H1 (cell line): ENCODE results near the gene STK33. TPM values are rescaled to one million over a fixed set of nuclear protein-coding genes. Genes with fewer than 3 reads are reported as not detected.

Experiments
- CTCF ChIA-PET: fragments of 300-600 bp; sonication (Branson Sonifier 250); formaldehyde crosslinking; loops from one replicate; lab custom pipeline; 2021; ENCODE audit not compliant: partially characterized antibody; lab: Charles Lee
- POLR2A ChIA-PET: fragments of 300-600 bp; sonication (Branson Sonifier 250); formaldehyde crosslinking; loops from one replicate; lab custom pipeline; 2021; ENCODE audit warnings: inconsistent platforms; ENCODE audit not compliant: partially characterized antibody; lab: Charles Lee
- DNase-seq, 2 experiments: peaks; one replicate each; pipeline versions ENCODE4 v3.0.0 to v3.0.0-alpha.2; 2010 to 2022; ENCODE audit warnings: low spot score in 2 of 2, low read depth in 1 of 2, mixed read lengths in 1 of 2
- FAIRE-seq: peaks from 2 replicates; lab custom pipeline; 2011; peaks lifted over from hg19 to GRCh38; lab: Jason Lieb, UNC
- H2AFZ ChIP-seq: 2 replicates; pipeline ENCODE4 v1.8.1; 2012; ENCODE audit warnings: low read length, inconsistent platforms
- H2AK5ac ChIP-seq: 2 replicates; pipeline ENCODE4 v1.6.1; 2013; ENCODE audit warnings: low read depth, low read length
- H2BK120ac ChIP-seq: replicated peaks from 2 replicates; pipeline ENCODE3; 2013; ENCODE audit warnings: low read depth, low read length, inconsistent platforms
- H2BK12ac ChIP-seq: 2 replicates; pipeline ENCODE4 v1.6.1; 2013; ENCODE audit warnings: low read depth, low read length
- H2BK15ac ChIP-seq: 2 replicates; pipeline ENCODE4 v1.6.1; 2013; ENCODE audit warnings: low read length
- H2BK20ac ChIP-seq: 2 replicates; pipeline ENCODE4 v1.6.1; 2013; ENCODE audit warnings: low read length
- H2BK5ac ChIP-seq: 2 replicates; pipeline ENCODE4 v1.6.1; 2013; ENCODE audit warnings: low read depth, low read length
- H3K14ac ChIP-seq: 2 replicates; pipeline ENCODE4 v1.6.1; 2013; ENCODE audit warnings: inconsistent platforms; ENCODE audit not compliant: insufficient read length
- H3K18ac ChIP-seq: 2 replicates; pipeline ENCODE4 v1.6.1; 2013; ENCODE audit warnings: low read length; ENCODE audit errors: extremely low read depth
- H3K23ac ChIP-seq: 2 replicates; pipeline ENCODE4 v1.6.1; 2013; ENCODE audit warnings: inconsistent platforms; ENCODE audit not compliant: insufficient read length
- H3K23me2 ChIP-seq: 2 replicates; pipeline ENCODE4 v1.6.1; 2013; ENCODE audit warnings: low read depth, low read length
- H3K27ac ChIP-seq: 2 replicates; pipeline ENCODE4 v1.6.1; 2011; ENCODE audit warnings: low read depth, low read length, inconsistent platforms
- H3K27me3 ChIP-seq, 4 experiments: replicated peaks in 1 of 4; 1 replicate in 1 of 4; 2 replicates in 3 of 4; pipeline versions ENCODE4 v1.6.1 to v1.8.1; 2011 to 2013; ENCODE audit warnings: low read length in 3 of 4, mild to moderate bottlenecking in 3 of 4, inconsistent platforms in 2 of 4, mixed read lengths in 2 of 4, moderate library complexity in 1 of 4; ENCODE audit not compliant: control insufficient read depth in 3 of 4, insufficient read depth in 3 of 4; ENCODE audit errors: extremely low read depth in 1 of 4
- H3K36me3 ChIP-seq, 4 experiments: 2 replicates each; pipeline versions ENCODE4 v1.6.1 to v1.8.1; 2011 to 2013; ENCODE audit warnings: mild to moderate bottlenecking in 4 of 4, low read length in 3 of 4, moderate library complexity in 2 of 4, control low read depth in 1 of 4, inconsistent platforms in 1 of 4; ENCODE audit not compliant: insufficient read depth in 4 of 4, control insufficient read depth in 2 of 4
- H3K4ac ChIP-seq: replicated peaks from 2 replicates; pipeline ENCODE3; 2013; ENCODE audit warnings: low read length, low read depth, mixed read lengths, inconsistent platforms; ENCODE audit not compliant: insufficient read length
- H3K4me1 ChIP-seq, 4 experiments: replicated peaks in 1 of 4; 1 replicate in 1 of 4; 2 replicates in 3 of 4; pipeline versions ENCODE4 v1.6.1 to v1.8.1; 2011 to 2013; ENCODE audit warnings: low read length in 3 of 4, inconsistent platforms in 2 of 4, mixed read lengths in 1 of 4; ENCODE audit not compliant: insufficient read depth in 4 of 4, control insufficient read depth in 3 of 4
- H3K4me2 ChIP-seq, 2 experiments: 2 replicates each; pipeline versions ENCODE4 v1.6.1 to v1.8.1; 2011 to 2013; ENCODE audit warnings: low read depth in 2 of 2, low read length in 2 of 2, control low read depth in 1 of 2, inconsistent platforms in 1 of 2, mild to moderate bottlenecking in 1 of 2; ENCODE audit not compliant: insufficient read depth in 1 of 2
- H3K4me3 ChIP-seq, 4 experiments: fragments of 200-600, 300-600 bp in 1 of 4; sonication (generic), shearing (Covaris generic), sonication (Bioruptor Twin) in 1 of 4; 2 replicates each; pipeline versions ENCODE4 v1.5.1 to v1.8.1; 2011 to 2016; ENCODE audit warnings: low read length in 4 of 4, low read depth in 3 of 4, control low read depth in 2 of 4, inconsistent platforms in 2 of 4, mild to moderate bottlenecking in 2 of 4, mixed read lengths in 1 of 4, moderate library complexity in 1 of 4; ENCODE audit not compliant: insufficient read depth in 2 of 4; ENCODE audit errors: extremely low read depth in 1 of 4
- H3K56ac ChIP-seq: replicated peaks from 2 replicates; pipeline ENCODE3; 2013; ENCODE audit warnings: low read depth, mild to moderate bottlenecking, mixed read lengths, low read length, inconsistent platforms; ENCODE audit not compliant: insufficient read length
- H3K79me1 ChIP-seq: 2 replicates; pipeline ENCODE4 v1.6.1; 2013; ENCODE audit warnings: low read depth, low read length, control low read depth
- H3K79me2 ChIP-seq, 2 experiments: 2 replicates each; pipeline versions ENCODE4 v1.6.1 to v1.8.1; 2012 to 2013; ENCODE audit warnings: low read length in 2 of 2, mild to moderate bottlenecking in 2 of 2, inconsistent platforms in 1 of 2; ENCODE audit not compliant: insufficient read depth in 2 of 2, control insufficient read depth in 1 of 2
- H3K9ac ChIP-seq, 4 experiments: replicated peaks in 1 of 4; 1 replicate in 1 of 4; 2 replicates in 3 of 4; pipeline versions ENCODE4 v1.6.1 to v1.8.1; 2011 to 2013; ENCODE audit warnings: low read depth in 3 of 4, low read length in 3 of 4, control low read depth in 2 of 4, mild to moderate bottlenecking in 2 of 4, moderate library complexity in 2 of 4, inconsistent platforms in 1 of 4; ENCODE audit errors: extremely low read depth in 1 of 4
- H3K9me3 ChIP-seq, 2 experiments: 2 replicates each; pipeline versions ENCODE4 v1.6.1 to v1.8.1; 2012 to 2013; ENCODE audit warnings: mild to moderate bottlenecking in 2 of 2, moderate library complexity in 2 of 2, control low read depth in 1 of 2, inconsistent platforms in 1 of 2, low read depth in 1 of 2, low read length in 1 of 2, mixed read lengths in 1 of 2; ENCODE audit not compliant: insufficient read depth in 2 of 2
- H4K20me1 ChIP-seq, 2 experiments: replicated peaks in 1 of 2; 2 replicates each; pipeline versions ENCODE3 to v1.8.1; 2011 to 2013; ENCODE audit warnings: inconsistent platforms in 2 of 2, low read length in 2 of 2, mild to moderate bottlenecking in 1 of 2; ENCODE audit not compliant: insufficient read depth in 2 of 2, control insufficient read depth in 1 of 2
- H4K5ac ChIP-seq: 2 replicates; pipeline ENCODE4 v1.6.1; 2013; ENCODE audit warnings: low read length, low read depth, mixed read lengths, inconsistent platforms; ENCODE audit not compliant: insufficient read length
- H4K8ac ChIP-seq: 2 replicates; pipeline ENCODE4 v1.8.0; 2013; ENCODE audit warnings: mild to moderate bottlenecking, moderate library complexity, low read length, inconsistent platforms; ENCODE audit not compliant: insufficient read depth; ENCODE audit errors: extremely low read depth
- H4K91ac ChIP-seq: replicated peaks from 2 replicates; pipeline ENCODE3; 2013; ENCODE audit warnings: low read length, mixed read lengths, inconsistent platforms; ENCODE audit not compliant: insufficient read length
- ATF3 ChIP-seq: IDR thresholded peaks from 2 replicates; pipeline ENCODE4 v1.6.1; 2011; ENCODE audit warnings: low read depth, mild to moderate bottlenecking, low read length; ENCODE audit not compliant: insufficient read depth
- BACH1 ChIP-seq: IDR thresholded peaks from 2 replicates; pipeline ENCODE4 v1.6.1; 2012; ENCODE audit warnings: low read length, improper control_type of control experiment
- BCL11A ChIP-seq, 2 experiments: IDR thresholded peaks; one replicate each; pipeline ENCODE4 v1.6.1; 2011; ENCODE audit warnings: low read depth in 2 of 2, low read length in 2 of 2, mild to moderate bottlenecking in 2 of 2
- CBX5 ChIP-seq: fragments of 300-800, 300-1000 bp; sonication (generic); IDR thresholded peaks from 2 replicates; pipeline ENCODE4 v1.7.1; 2016; ENCODE audit warnings: antibody characterized with exemption, low read length, low read depth
- CREB1 ChIP-seq: IDR thresholded peaks from 2 replicates; pipeline ENCODE4 v1.6.1; 2012; ENCODE audit warnings: inconsistent platforms
- FOSL1 ChIP-seq: IDR thresholded peaks from 2 replicates; pipeline ENCODE4 v1.6.1; 2011; ENCODE audit warnings: mild to moderate bottlenecking, low read depth, low read length, moderate library complexity; ENCODE audit not compliant: insufficient read depth
- KDM1A ChIP-seq: fragments of 200-600, 300-600 bp; sonication (generic); IDR thresholded peaks from 2 replicates; pipeline ENCODE4 v1.7.1; 2016; ENCODE audit warnings: mild to moderate bottlenecking, low read length, borderline replicate concordance
- KDM5A ChIP-seq: fragments of 200-600 bp; IDR thresholded peaks from 2 replicates; pipeline ENCODE4 v1.7.1; 2012; ENCODE audit warnings: mild to moderate bottlenecking, low read length, inconsistent platforms, mixed read lengths
- NANOG ChIP-seq: IDR thresholded peaks from 2 replicates; pipeline ENCODE4 v1.6.1; 2011; ENCODE audit warnings: low read length, low read depth, mild to moderate bottlenecking, inconsistent platforms; ENCODE audit not compliant: insufficient read depth, poor library complexity, severe bottlenecking
- POLR2AphosphoS5 ChIP-seq: IDR thresholded peaks from 2 replicates; pipeline ENCODE4 v1.6.1; 2011; ENCODE audit warnings: low read depth, low read length
- RXRA ChIP-seq: IDR thresholded peaks from 2 replicates; pipeline ENCODE4 v1.6.1; 2011; ENCODE audit warnings: low read depth, mild to moderate bottlenecking, low read length, moderate library complexity; ENCODE audit not compliant: insufficient read depth
- ZNF274 ChIP-seq: IDR thresholded peaks from 2 replicates; pipeline ENCODE4 v1.7.0; 2012; ENCODE audit warnings: low read length, borderline replicate concordance; ENCODE audit errors: extremely low read depth
- WGBS, 2 experiments: shearing (Covaris generic) in 1 of 2; methylation state at CpG; one replicate each; pipeline versions ENCODE4 v1.1.6 to v1.1.7; 2013 to 2015; ENCODE audit warnings: low lambda C conversion rate in 2 of 2, mixed read lengths in 2 of 2, inconsistent platforms in 1 of 2, low coverage in 1 of 2, missing lambda C conversion rate in 1 of 2; ENCODE audit not compliant: insufficient replicate concordance in 2 of 2, insufficient coverage in 1 of 2, insufficient read length in 1 of 2; ENCODE audit errors: extremely low coverage in 1 of 2, missing lambda C conversion rate in 1 of 2; 5-methylcytosine and 5-hydroxymethylcytosine counted together
- polyA plus RNA-seq, 7 experiments: library from polyadenylated mRNA; depleted of rRNA in 3 of 7; stranded (reverse) in 5 of 7; unstranded in 2 of 7; fragments of >200 nt in 5 of 7; fragments of 200-250 nt in 2 of 7; gene quantifications; 1 replicate in 5 of 7; 2 replicates in 1 of 7; 4 replicates in 1 of 7; pipeline versions ENCODE4 v1.2.1 to v1.2.3, GENCODE V29; 2011 to 2013; ENCODE audit warnings: missing spikeins in 2 of 7, mixed read lengths in 2 of 7
- total RNA-seq: library from RNA; stranded (reverse); fragmentation: NEBNext Ultra II Directional; extraction: Animal tissue kit (Norgen Biotek cat#: 25700); gene quantifications from 2 replicates; pipeline ENCODE4 v1.2.1, GENCODE V29; 2021
- TF ChIP-seq, protein P1 (sequence below): IDR thresholded peaks from 2 replicates; pipeline ENCODE4 v1.6.1; 2012; ENCODE audit warnings: low read length, inconsistent platforms

The STK33 gene
- total and polyA plus RNA-seq, 2 of the 8 experiments (the other 6 are each of a cell fraction or from before 2014, with no cell fraction given): 8.8 to 25.1 TPM

DNA sequence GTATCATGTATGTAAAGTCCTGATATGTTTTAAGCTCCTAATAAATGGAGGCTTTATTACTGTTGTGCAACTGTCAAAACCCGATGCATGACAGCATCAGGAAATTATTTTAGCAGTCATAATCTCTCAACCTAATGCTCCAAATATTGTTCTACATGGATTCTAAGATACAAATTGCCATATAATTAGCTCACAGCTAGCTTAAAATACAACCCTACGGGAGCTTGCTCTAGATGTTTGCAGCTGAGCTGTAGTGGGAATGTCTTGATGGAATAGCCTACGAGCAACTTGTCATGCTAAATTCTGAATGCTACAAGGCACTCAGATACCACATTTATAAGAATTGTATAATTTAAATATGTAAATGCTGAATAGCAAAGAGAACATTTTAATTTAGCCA lies 109.8 kb downstream of the STK33 start:
- H3K9me3 ChIP-seq: peaks cover under 1 to 8% of the 10 kb centered on the region in 2 experiments; a peak in 2 of 4 replicates
- no peaks in the 10 kb centered on the region for H3K79me1 ChIP-seq
- no peak overlapping the region for H2AFZ ChIP-seq
- H3K4me3 ChIP-seq: no peak overlapping the region
- H2BK12ac ChIP-seq: no peak overlapping the region
- TF ChIP-seq, protein P1, sequence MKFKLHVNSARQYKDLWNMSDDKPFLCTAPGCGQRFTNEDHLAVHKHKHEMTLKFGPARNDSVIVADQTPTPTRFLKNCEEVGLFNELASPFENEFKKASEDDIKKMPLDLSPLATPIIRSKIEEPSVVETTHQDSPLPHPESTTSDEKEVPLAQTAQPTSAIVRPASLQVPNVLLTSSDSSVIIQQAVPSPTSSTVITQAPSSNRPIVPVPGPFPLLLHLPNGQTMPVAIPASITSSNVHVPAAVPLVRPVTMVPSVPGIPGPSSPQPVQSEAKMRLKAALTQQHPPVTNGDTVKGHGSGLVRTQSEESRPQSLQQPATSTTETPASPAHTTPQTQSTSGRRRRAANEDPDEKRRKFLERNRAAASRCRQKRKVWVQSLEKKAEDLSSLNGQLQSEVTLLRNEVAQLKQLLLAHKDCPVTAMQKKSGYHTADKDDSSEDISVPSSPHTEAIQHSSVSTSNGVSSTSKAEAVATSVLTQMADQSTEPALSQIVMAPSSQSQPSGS: no peak
- TF ChIP-seq RXRA: no peak
- no peak for TF ChIP-seq FOSL1
- TF ChIP-seq KDM1A: no peak
- TF ChIP-seq BACH1: no peak
- TF ChIP-seq KDM5A: no peak
- TF ChIP-seq NANOG: no peak
- no peak for TF ChIP-seq CREB1
- no peak for TF ChIP-seq ATF3
- TF ChIP-seq BCL11A (IDR thresholded peaks at IDR 0.05; ENCODE audit: low read depth in 2 of 2, low read length in 2 of 2): no peak
- no peak for TF ChIP-seq ZNF274
- TF ChIP-seq CBX5: no peak
- no peak for TF ChIP-seq POLR2AphosphoS5
- no peak overlapping the region for H2AK5ac ChIP-seq
- POLR2A ChIA-PET: no interaction called here
- H4K91ac ChIP-seq: no peak overlapping the region
- FAIRE-seq (no peak), DNase-seq (no peak)
- no peaks in the 10 kb centered on the region for H3K23me2 ChIP-seq
- H3K9ac ChIP-seq: no peak overlapping the region
- H2BK120ac ChIP-seq: no peak overlapping the region
- H3K4ac ChIP-seq: no peak overlapping the region
- H3K23ac ChIP-seq: no peak overlapping the region
- H3K27ac ChIP-seq: no peak overlapping the region
- H2BK20ac ChIP-seq: no peak overlapping the region
- 86% methylated on average over 3 of the region's 3 CpGs; no CpG with 5 or more reads in 1 of the 2 experiments for WGBS, 2 experiments
- H3K4me2 ChIP-seq: no peak overlapping the region
- H3K36me3 ChIP-seq: no peaks in the 10 kb centered on the region
- CTCF ChIA-PET: interaction anchor here (0.7 kb wide), 1 partner anchor 122 kb away, joined by 3 read pairs; no protein-coding TSS in a partner anchor
- no peak overlapping the region for H2BK5ac ChIP-seq
- no peak overlapping the region for H3K56ac ChIP-seq
- no peak overlapping the region for H4K5ac ChIP-seq
- H3K18ac ChIP-seq: no peak overlapping the region
- no peaks in the 10 kb centered on the region for H3K4me1 ChIP-seq
- no peaks in the 10 kb centered on the region for H3K79me2 ChIP-seq
- no peaks in the 10 kb centered on the region for H3K27me3 ChIP-seq
- no peak overlapping the region for H3K14ac ChIP-seq
- no peak overlapping the region for H4K8ac ChIP-seq
- H2BK15ac ChIP-seq: no peak overlapping the region
- no peaks in the 10 kb centered on the region for H4K20me1 ChIP-seq
